HG02642 (cell line): ENCODE data around the gene DOCK7.
"Not testable (repeated sequence)": the region's sequence is repeated elsewhere in the genome, so short reads cannot be mapped to it uniquely, and the experiment has no call there.

Source experiments
- ATAC-seq: cut with Tn5 transposase; IDR thresholded peaks from one replicate; pipeline ENCODE4 v1.9.1; 2021; ENCODE audit warnings: mild to moderate bottlenecking; ENCODE audit not compliant: unreplicated experiment, poor library complexity

DOCK7 gene

DNA sequence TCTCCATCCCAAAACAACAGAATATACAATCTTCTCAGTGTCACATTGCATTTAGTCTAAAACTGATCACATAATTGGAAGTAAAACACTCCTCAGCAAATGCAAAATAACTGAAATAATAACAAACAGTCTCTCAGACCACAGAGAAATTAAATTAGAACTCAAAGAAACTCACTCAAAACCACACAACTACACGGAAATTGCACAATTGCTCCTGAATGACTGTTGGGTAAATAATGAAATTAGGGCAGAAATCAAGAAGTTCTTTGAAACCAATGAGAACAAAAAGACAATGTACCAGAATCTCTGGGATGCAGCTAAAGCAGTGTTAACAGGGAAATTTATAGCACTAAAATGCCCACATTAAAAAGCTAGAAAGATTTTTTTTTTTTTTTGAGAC is 120.3 kb downstream of the DOCK7 start:
- not testable (repeated sequence) for ATAC-seq

DNA sequence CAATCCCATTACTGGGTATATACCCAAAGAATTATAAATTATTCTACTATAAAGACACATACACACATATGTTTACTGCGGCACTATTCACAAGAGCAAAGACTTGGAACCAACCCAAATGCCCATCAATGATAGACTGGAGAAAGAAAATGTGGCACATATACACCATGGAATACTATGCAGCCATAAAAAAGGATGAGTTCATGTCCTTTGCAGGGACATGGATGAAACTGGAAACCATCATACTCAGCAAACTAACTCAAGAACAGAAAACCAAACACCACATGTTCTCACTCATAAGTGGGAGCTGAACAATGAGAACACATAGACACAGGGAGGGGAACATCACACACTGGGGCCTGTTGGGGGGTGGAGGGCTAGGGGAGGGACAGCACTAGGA is 121.0 kb downstream of the DOCK7 start:
- not testable (repeated sequence) for ATAC-seq

GRCh38 chr1:62561306-62561705 is 126.9 kb downstream of the DOCK7 start:
- no peak for ATAC-seq

DNA sequence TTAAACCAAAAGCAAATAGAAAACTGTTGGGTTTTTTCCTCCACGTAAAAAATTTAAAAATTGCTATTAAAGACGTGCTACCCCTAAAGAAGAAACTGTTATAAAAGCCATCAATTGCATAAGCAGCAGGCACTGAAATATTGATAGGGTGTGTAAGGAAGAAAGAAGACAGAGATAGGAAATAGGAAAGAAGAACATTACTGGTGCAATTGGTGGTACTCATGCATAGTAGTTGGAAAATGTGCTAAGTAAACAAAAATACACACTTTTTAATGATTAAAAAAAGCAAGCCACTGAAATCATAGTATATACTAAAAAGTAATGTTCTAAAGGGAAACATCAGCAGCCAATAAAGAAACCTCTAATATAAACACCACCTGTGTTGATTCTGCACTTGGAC is 143.6 kb downstream of the DOCK7 start:
- no peak for ATAC-seq

- ATAC-seq, result no peak
Observed at GRCh38 chr1:62541048-62541447, 147.1 kb downstream of the DOCK7 start.

DNA sequence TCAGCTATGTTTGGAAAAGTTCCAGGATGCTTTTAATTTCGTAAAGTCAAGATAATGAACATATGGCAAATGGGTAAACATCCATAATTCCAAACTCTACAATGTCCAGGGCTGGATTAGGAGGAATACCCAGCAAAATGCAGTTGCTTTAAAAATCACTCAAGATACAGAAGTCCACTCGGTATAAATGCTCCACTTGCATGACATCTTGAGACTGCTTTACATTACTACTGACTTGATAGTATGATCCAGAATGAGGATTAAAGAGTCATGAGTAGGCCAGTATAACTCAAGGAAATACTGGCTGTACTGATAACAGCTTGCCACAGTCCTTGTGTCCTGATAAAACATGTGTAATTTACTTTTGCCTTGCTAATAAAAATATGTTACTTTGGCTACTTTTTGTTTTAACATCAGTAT is 149.1 kb downstream of the DOCK7 start:
- ATAC-seq, result no peak

- no peak for ATAC-seq
Observed at GRCh38 chr1:62536865-62537264, 151.3 kb downstream of the DOCK7 start.

- no peak for ATAC-seq
Observed at GRCh38 chr1:62530516-62531154, 157.6 kb downstream of the DOCK7 start.

DNA sequence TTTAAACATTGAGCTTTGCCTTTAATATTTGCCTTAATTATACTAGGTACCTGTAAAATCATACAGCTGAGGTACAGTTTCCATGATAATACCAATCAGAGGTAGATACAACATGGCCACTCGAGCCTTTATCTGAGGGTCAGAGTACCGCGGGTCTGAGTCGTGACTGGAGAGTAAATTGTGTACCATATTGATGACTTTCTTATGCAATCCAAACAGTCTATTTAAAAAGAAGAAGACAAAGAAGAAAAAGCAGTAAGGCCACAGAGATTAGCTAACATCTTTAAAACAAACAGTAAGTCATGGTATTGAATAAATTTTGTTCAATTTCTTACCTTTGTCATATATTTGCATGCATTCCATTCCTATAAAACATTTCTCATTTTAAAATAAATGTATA is 159.0 kb downstream of the DOCK7 start:
- no peak for ATAC-seq

DNA sequence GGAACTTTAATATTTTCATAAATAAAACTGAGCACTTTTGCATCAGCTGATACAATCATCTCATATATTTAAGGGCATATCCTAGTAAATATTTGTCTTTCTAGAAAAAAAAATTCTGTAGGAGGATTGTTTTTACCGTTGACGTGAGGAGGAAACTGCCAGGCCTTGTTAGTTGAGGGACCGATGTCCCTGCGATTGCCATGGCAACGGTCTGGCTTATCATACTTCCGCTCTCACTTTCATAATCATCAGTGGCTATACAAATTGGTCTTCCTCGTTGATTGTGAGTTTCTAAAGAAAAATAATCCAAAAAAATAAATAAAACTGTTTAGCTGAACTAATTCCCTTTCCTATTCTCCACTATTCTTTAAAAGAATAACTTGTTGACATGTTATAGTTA is 160.2 kb downstream of the DOCK7 start:
- no peak for ATAC-seq

DNA sequence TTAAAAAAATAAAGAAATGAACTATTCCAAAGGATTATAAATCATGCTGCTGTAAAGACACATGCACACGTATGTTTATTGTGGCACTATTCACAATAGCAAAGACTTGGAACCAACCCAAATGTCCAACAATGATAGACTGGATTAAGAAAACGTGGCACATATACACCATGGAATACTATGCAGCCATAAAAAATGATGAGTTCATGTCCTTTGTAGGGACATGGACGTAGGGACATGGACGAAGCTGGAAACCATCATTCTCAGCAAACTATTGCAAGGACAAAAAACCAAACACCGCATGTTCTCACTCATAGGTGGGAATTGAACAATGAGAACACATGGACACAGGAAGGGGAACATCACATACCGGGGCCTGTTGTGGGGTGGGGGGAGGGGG is 160.8 kb downstream of the DOCK7 start:
- not testable (repeated sequence) for ATAC-seq

DNA sequence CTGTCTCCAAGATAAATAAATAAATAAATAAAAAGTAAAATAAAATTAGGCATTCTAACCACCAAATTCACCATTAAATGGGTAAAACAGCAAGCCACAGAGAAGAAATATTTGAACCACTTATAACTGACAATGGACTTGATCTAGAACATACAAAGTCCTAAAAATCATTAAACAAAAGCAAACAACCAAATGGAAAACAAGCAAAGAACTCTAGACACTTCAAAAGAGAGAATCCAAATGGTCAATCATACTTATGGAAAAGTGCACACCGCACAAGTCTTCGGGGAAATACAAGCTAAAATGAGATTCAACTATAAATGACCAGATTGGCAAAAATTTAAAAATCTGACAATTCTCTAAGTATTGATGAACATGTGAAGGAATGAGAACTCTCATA is 164.3 kb downstream of the DOCK7 start:
- no peak for ATAC-seq

DNA sequence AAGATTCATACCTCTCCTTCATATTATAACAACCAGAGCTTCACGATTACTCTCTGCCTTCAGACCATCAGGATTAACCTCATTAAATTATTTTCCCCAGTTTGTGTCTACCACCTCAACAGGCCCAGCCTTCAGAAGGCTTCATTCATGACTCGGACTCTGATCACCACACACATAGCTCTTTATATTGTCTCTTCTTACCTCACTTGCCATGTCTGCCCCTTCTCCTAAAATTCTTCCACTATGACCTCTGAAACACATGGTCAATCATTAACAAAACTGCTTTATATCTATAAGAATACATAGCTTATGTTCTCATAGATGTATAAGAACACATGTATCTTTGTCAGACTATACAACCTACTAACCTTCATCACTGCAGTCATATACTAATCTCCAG is 171.6 kb downstream of the DOCK7 start:
- ATAC-seq, result no peak

- ATAC-seq, result no peak
Observed at GRCh38 chr1:62514746-62515423, 173.3 kb downstream of the DOCK7 start.

DNA sequence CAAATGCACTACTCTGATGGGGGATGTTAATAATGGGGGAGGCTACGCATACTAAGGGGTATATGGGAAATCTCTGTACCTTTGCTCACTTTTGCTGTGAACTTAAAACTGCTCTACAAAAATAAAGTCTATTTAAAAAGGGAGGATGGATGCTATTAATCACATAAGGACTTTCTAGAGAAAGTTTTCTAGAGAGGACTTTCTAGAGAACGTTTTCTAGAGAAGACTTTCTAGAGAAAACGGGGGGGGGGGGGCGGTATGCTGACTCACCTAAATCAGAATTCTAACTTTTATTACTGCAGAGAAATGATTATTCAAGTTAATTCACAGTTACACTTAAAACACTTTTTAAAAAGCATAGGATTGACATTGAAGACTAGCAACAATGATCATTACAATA is 175.2 kb downstream of the DOCK7 start:
- no peak for ATAC-seq

GRCh38 chr1:62509028-62509427 is 179.2 kb downstream of the DOCK7 start:
- no peak for ATAC-seq

- no peak for ATAC-seq
Observed at GRCh38 chr1:62508187-62508758, 179.9 kb downstream of the DOCK7 start.

GRCh38 chr1:62500210-62500609 is 188.0 kb downstream of the DOCK7 start:
- no peak for ATAC-seq

GRCh38 chr1:62494137-62494536 is 194.0 kb downstream of the DOCK7 start:
- no peak for ATAC-seq

DNA sequence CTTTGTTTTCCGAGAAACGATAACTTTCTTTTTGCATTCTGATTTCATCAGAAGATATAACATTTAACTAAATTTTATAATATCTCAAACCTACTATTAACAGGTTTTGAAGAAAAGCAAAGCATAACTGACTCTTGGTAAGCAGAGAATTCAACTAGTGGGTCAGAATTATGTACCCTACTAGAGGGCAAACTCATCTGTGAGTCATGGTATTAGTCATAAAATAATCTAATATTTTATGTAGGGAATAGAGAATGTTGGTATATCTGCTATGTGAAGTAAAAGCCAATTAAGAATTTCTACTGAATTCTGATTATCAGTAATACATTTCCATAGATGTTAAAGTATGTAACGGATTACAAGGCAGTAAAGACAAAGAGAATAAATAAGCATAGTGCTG is 194.5 kb downstream of the DOCK7 start:
- ATAC-seq, result no peak

GRCh38 chr1:62492521-62492920 is 195.7 kb downstream of the DOCK7 start:
- no peak for ATAC-seq

- no peak for ATAC-seq
Observed at GRCh38 chr1:62487956-62488355, 200.2 kb downstream of the DOCK7 start.
